A673 (cell line): ENCODE measurements around the gene PDE6G.

Experiments
- EZH2 ChIP-seq: fragments of 200-600 bp; sonication (generic); IDR thresholded peaks from 2 replicates; pipeline ENCODE4 v1.6.1; 2017; ENCODE audit warnings: borderline replicate concordance, low read depth, mild to moderate bottlenecking, mixed read lengths, antibody characterized with exemption, low read length; ENCODE audit not compliant: poor library complexity, severe bottlenecking
- TF ChIP-seq, protein P1 (sequence below): fragments of 300-800, 200-600 bp; sonication (generic); conservative IDR thresholded peaks from 2 replicates; pipeline ENCODE4 v1.5.1; 2017; ENCODE audit warnings: low read depth, mild to moderate bottlenecking, antibody characterized with exemption, low read length, moderate library complexity, mixed read lengths

DNA sequence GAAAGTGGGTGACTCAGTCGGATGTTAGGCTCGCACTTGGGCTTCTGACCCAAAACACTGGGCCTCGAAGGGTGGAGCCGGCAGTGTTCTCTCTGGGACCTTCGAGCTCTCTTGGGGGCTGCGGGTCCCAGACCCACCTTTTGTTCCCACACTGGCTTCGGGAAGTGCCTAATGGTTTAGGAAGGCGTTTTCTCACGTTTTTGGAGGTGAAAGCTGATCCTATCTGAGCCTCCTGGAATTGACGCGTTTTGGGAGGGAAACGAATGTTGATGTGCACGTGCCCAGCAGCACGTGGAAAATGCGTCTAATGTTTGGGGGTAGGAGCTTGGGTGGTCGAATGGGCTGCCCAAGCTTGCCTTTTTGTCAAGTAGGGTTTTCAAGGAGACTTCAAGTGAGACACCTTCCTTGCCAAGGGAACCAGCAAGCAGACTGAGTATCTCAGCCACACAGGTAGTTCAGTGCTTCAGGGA is 28.1 kb upstream of the PDE6G start:
- TF ChIP-seq, protein P1, sequence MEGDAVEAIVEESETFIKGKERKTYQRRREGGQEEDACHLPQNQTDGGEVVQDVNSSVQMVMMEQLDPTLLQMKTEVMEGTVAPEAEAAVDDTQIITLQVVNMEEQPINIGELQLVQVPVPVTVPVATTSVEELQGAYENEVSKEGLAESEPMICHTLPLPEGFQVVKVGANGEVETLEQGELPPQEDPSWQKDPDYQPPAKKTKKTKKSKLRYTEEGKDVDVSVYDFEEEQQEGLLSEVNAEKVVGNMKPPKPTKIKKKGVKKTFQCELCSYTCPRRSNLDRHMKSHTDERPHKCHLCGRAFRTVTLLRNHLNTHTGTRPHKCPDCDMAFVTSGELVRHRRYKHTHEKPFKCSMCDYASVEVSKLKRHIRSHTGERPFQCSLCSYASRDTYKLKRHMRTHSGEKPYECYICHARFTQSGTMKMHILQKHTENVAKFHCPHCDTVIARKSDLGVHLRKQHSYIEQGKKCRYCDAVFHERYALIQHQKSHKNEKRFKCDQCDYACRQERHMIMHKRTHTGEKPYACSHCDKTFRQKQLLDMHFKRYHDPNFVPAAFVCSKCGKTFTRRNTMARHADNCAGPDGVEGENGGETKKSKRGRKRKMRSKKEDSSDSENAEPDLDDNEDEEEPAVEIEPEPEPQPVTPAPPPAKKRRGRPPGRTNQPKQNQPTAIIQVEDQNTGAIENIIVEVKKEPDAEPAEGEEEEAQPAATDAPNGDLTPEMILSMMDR, result no peak
- TF ChIP-seq EZH2, result no peak
